Esophagus (tissue), 2 donors: ENCODE data around the gene C6orf62. TPM values are rescaled to one million over a fixed set of nuclear protein-coding genes. Genes with fewer than 3 reads are reported as not detected.
"Not testable (repeated sequence)": the region's sequence is repeated elsewhere in the genome, so short reads cannot be mapped to it uniquely, and the experiment has no call there.

ENCODE experiments used
- H3K27ac ChIP-seq, 2 donors: one replicate each; pipeline ENCODE4 v1.5.1; 2013; ENCODE audit warnings: low read depth in 2 of 2, mild to moderate bottlenecking in 2 of 2, inconsistent platforms in 1 of 2, low read length in 1 of 2, moderate library complexity in 1 of 2
- H3K27me3 ChIP-seq, 2 donors: one replicate each; pipeline ENCODE4 v1.6.1; 2013; ENCODE audit warnings: low read length in 2 of 2, control low read depth in 1 of 2, mild to moderate bottlenecking in 1 of 2; ENCODE audit not compliant: insufficient read depth in 2 of 2, control insufficient read depth in 1 of 2
- H3K36me3 ChIP-seq, 2 donors: one replicate each; pipeline ENCODE4 v1.6.1; 2013; ENCODE audit warnings: low read length in 1 of 2; ENCODE audit not compliant: control insufficient read depth in 2 of 2, insufficient read depth in 2 of 2
- H3K4me1 ChIP-seq, 2 donors: one replicate each; pipeline ENCODE4 v1.6.1; 2013; ENCODE audit warnings: low read length in 1 of 2; ENCODE audit not compliant: control insufficient read depth in 2 of 2, insufficient read depth in 2 of 2
- H3K4me3 ChIP-seq, 2 donors: one replicate each; pipeline ENCODE4 v1.5.1; 2013; ENCODE audit warnings: low read length in 2 of 2, mild to moderate bottlenecking in 2 of 2, low read depth in 1 of 2, moderate library complexity in 1 of 2
- H3K9me3 ChIP-seq, 2 donors: one replicate each; pipeline ENCODE4 v1.6.1; 2013; ENCODE audit warnings: mild to moderate bottlenecking in 2 of 2, low read depth in 1 of 2, low read length in 1 of 2, moderate library complexity in 1 of 2; ENCODE audit not compliant: control insufficient read depth in 2 of 2, insufficient read depth in 1 of 2
- WGBS, 2 donors: extraction: QIAGEN DNeasy Blood & Tissue Kit; methylation state at CpG; one replicate each; pipeline ENCODE4 v1.1.7; 2013; 5-methylcytosine and 5-hydroxymethylcytosine counted together
- polyA plus RNA-seq, 2 donors: library from polyadenylated mRNA; stranded (reverse); fragments of 200-250 nt; gene quantifications; one replicate each; pipeline ENCODE4 v1.2.3, GENCODE V29; 2013
- donor health status: healthy with polysubstance abuse.
- donor health status: Bipolar disorder and iron deficiency.

The C6orf62 gene
- polyA plus RNA-seq, 2 donors, result 37.4 to 40.2 TPM

GRCh38 chr6:24664046-24664987, 54.6 kb downstream of the C6orf62 start:
- no peaks in the 10 kb centered on the region for H3K9me3 ChIP-seq
- H3K36me3 ChIP-seq, result no peaks in the 10 kb centered on the region
- no peak overlapping the region for H3K27ac ChIP-seq
- peaks cover 0 to 3% of the 10 kb centered on the region in 2 donors for H3K4me1 ChIP-seq
- no peak overlapping the region for H3K4me3 ChIP-seq
- 92 to 96% methylated on average over 7 of the region's 7 CpGs for WGBS, 2 donors
- no peaks in the 10 kb centered on the region for H3K27me3 ChIP-seq

GRCh38 chr6:24663189-24663588, 55.8 kb downstream of the C6orf62 start:
- Histone ChIP-seq H3K9me3 (no peaks in the 10 kb centered on the region), H3K27me3 (no peaks in the 10 kb centered on the region), H3K4me3 (no peak overlapping the region), H3K4me1 (peaks cover 0 to 3% of the 10 kb centered on the region in 2 donors), H3K27ac (no peak overlapping the region), H3K36me3 (peaks cover 0 to under 1% of the 10 kb centered on the region in 2 donors)
- 100% methylated on average over 1 of the region's 1 CpG for WGBS, 2 donors

- peak overlapping the region in 1 of 2 donors; percentile 6 for H3K27ac ChIP-seq
- H3K27me3 ChIP-seq, result no peaks in the 10 kb centered on the region
- no peaks in the 10 kb centered on the region for H3K9me3 ChIP-seq
- H3K4me3 ChIP-seq, result no peak overlapping the region
- H3K4me1 ChIP-seq, result peaks cover 0 to 3% of the 10 kb centered on the region in 2 donors
- peaks cover 0 to 2% of the 10 kb centered on the region in 2 donors for H3K36me3 ChIP-seq
- 79 to 80% methylated on average over 10 of the region's 10 CpGs for WGBS, 2 donors
These were observed 56.7 kb downstream of the C6orf62 start for GRCh38 chr6:24662236-24662635.

- not testable (repeated sequence) for H3K9me3 ChIP-seq, H3K4me1 ChIP-seq, H3K36me3 ChIP-seq, H3K4me3 ChIP-seq, H3K27me3 ChIP-seq
- peak overlapping the region in 1 of 2 donors; percentile 6 for H3K27ac ChIP-seq
- 56 to 58% methylated on average over 5 of the region's 5 CpGs for WGBS, 2 donors
These were observed 57.2 kb downstream of the C6orf62 start for GRCh38 chr6:24661759-24662158.

GRCh38 chr6:24660105-24660504, 58.8 kb downstream of the C6orf62 start:
- Histone ChIP-seq H3K9me3 (no peaks in the 10 kb centered on the region), H3K36me3 (peaks cover 0 to 2% of the 10 kb centered on the region in 2 donors), H3K4me1 (peaks cover 0 to 3% of the 10 kb centered on the region in 2 donors), H3K27me3 (no peaks in the 10 kb centered on the region), H3K4me3 (no peak overlapping the region), H3K27ac (no peak overlapping the region)
- 86 to 92% methylated on average over 2 of the region's 2 CpGs for WGBS, 2 donors

GRCh38 chr6:24659561-24659960, 59.4 kb downstream of the C6orf62 start:
- Histone ChIP-seq H3K36me3 (peaks cover 0 to 2% of the 10 kb centered on the region in 2 donors), H3K9me3 (no peaks in the 10 kb centered on the region), H3K27me3 (no peaks in the 10 kb centered on the region), H3K4me1 (peaks cover 0 to 3% of the 10 kb centered on the region in 2 donors), H3K4me3 (no peak overlapping the region), H3K27ac (no peak overlapping the region)
- WGBS, 2 donors, result 51 to 59% methylated on average over 1 of the region's 1 CpG

GRCh38 chr6:24658573-24659560, 60.1 kb downstream of the C6orf62 start:
- WGBS, 2 donors, result 68 to 72% methylated on average over 9 of the region's 9 CpGs

GRCh38 chr6:24655215-24655614, 63.7 kb downstream of the C6orf62 start:
- WGBS, 2 donors, result 79 to 84% methylated on average over 1 of the region's 1 CpG
- Histone ChIP-seq H3K4me3 (no peak overlapping the region), H3K4me1 (no peaks in the 10 kb centered on the region), H3K27ac (no peak overlapping the region), H3K36me3 (peaks cover 2% of the 10 kb centered on the region in 2 donors), H3K9me3 (no peaks in the 10 kb centered on the region), H3K27me3 (no peaks in the 10 kb centered on the region)

More at GRCh38 chr6:24658573-24659560, 60.1 kb downstream of the C6orf62 start:
- H3K9me3 ChIP-seq, result no peaks in the 10 kb centered on the region
- H3K4me3 ChIP-seq, result no peak overlapping the region
- no peaks in the 10 kb centered on the region for H3K27me3 ChIP-seq
- peaks cover 0 to 2% of the 10 kb centered on the region in 2 donors for H3K36me3 ChIP-seq
- peaks cover 0 to 3% of the 10 kb centered on the region in 2 donors for H3K4me1 ChIP-seq
- peak overlapping the region in 1 of 2 donors; percentile 4 for H3K27ac ChIP-seq
